ENCODE results near the gene MAML2. TPM values are rescaled to one million over a fixed set of nuclear protein-coding genes. Genes with fewer than 3 reads are reported as not detected.
A peak's percentile ranks its signal among the peaks of the same experiment; 100 is the strongest.

The MAML2 gene
- total RNA-seq, 1 donor from 2014 or later = 1.3 TPM

- DNase-seq (ENCODE audit: low read depth) = peak; percentile 77
- H3K4me3 ChIP-seq (ENCODE audit: low read depth, low read length) = no peak overlapping the region
- no peaks in the 10 kb centered on the region for H3K27me3 ChIP-seq (ENCODE audit: control insufficient read depth, insufficient read depth, low read length)
- no peaks in the 10 kb centered on the region for H3K36me3 ChIP-seq (ENCODE audit: control insufficient read depth, insufficient read depth, low read length)
- no peak for FAIRE-seq
- no peak for TF ChIP-seq CTCF (IDR thresholded peaks at IDR 0.05; ENCODE audit: insufficient read depth, low read length, severe bottlenecking)
Observed at GRCh38 chr11:96219981-96220623, 122.9 kb downstream of the MAML2 start.

GRCh38 chr11:96218901-96219300 lies 124.1 kb downstream of the MAML2 start:
- DNase-seq (ENCODE audit: low read depth) (no peak), FAIRE-seq (no peak)
- no peak for TF ChIP-seq CTCF (IDR thresholded peaks at IDR 0.05; ENCODE audit: insufficient read depth, low read length, severe bottlenecking)
- Histone ChIP-seq H3K36me3 (ENCODE audit: control insufficient read depth, insufficient read depth, low read length) (no peaks in the 10 kb centered on the region), H3K4me3 (ENCODE audit: low read depth, low read length) (no peak overlapping the region), H3K27me3 (ENCODE audit: control insufficient read depth, insufficient read depth, low read length) (no peaks in the 10 kb centered on the region)

- no peak for TF ChIP-seq CTCF (IDR thresholded peaks at IDR 0.05; ENCODE audit: insufficient read depth, low read length, severe bottlenecking)
- Histone ChIP-seq H3K4me3 (ENCODE audit: low read depth, low read length) (no peak overlapping the region), H3K36me3 (ENCODE audit: control insufficient read depth, insufficient read depth, low read length) (no peaks in the 10 kb centered on the region), H3K27me3 (ENCODE audit: control insufficient read depth, insufficient read depth, low read length) (no peaks in the 10 kb centered on the region)
- no peak for FAIRE-seq
- DNase-seq (ENCODE audit: low read depth) = no peak
Observed at GRCh38 chr11:96218006-96218405, 125.0 kb downstream of the MAML2 start.

GRCh38 chr11:96217206-96217605 lies 125.8 kb downstream of the MAML2 start:
- no peak for FAIRE-seq
- H3K4me3 ChIP-seq (ENCODE audit: low read depth, low read length) = no peak overlapping the region
- no peak for DNase-seq (ENCODE audit: low read depth)

GRCh38 chr11:96215826-96216225 lies 127.2 kb downstream of the MAML2 start:
- DNase-seq (ENCODE audit: low read depth) (no peak), FAIRE-seq (no peak)
- no peaks in the 10 kb centered on the region for H3K36me3 ChIP-seq (ENCODE audit: control insufficient read depth, insufficient read depth, low read length)
- H3K4me3 ChIP-seq (ENCODE audit: low read depth, low read length) = no peak overlapping the region
- H3K27me3 ChIP-seq (ENCODE audit: control insufficient read depth, insufficient read depth, low read length) = no peaks in the 10 kb centered on the region
- no peak for TF ChIP-seq CTCF (IDR thresholded peaks at IDR 0.05; ENCODE audit: insufficient read depth, low read length, severe bottlenecking)

More at GRCh38 chr11:96217206-96217605, 125.8 kb downstream of the MAML2 start:
- TF ChIP-seq CTCF (IDR thresholded peaks at IDR 0.05; ENCODE audit: insufficient read depth, low read length, severe bottlenecking) = no peak
- Histone ChIP-seq H3K27me3 (ENCODE audit: control insufficient read depth, insufficient read depth, low read length) (no peaks in the 10 kb centered on the region), H3K36me3 (ENCODE audit: control insufficient read depth, insufficient read depth, low read length) (no peaks in the 10 kb centered on the region)
